Esophagus muscularis mucosa (tissue), 4 donors: ENCODE measurements around the gene SHH. TPM values are rescaled to one million over a fixed set of nuclear protein-coding genes. Genes with fewer than 3 reads are reported as not detected.

Experiments used
- DNase-seq: peaks from one replicate; pipeline ENCODE4 v3.0.0-alpha.2; 2017; ENCODE audit errors: extremely low spot score
- H3K27ac ChIP-seq, 4 donors: fragments of 200-600 bp; sonication (generic); replicated peaks in 1 of 4; 1 replicate in 3 of 4; 2 replicates in 1 of 4; pipeline ENCODE4 v1.5.1; 2016 to 2019; ENCODE audit warnings: mild to moderate bottlenecking in 1 of 4
- H3K27me3 ChIP-seq, 4 donors: fragments of 200-600 bp; sonication (generic); one replicate each; pipeline versions ENCODE4 v1.5.1 to v1.6.0; 2016 to 2019
- H3K36me3 ChIP-seq, 4 donors: fragments of 200-600 bp; sonication (generic); one replicate each; pipeline ENCODE4 v1.5.1; 2016 to 2019
- H3K4me1 ChIP-seq, 4 donors: fragments of 200-600 bp; sonication (generic); one replicate each; pipeline ENCODE4 v1.5.1; 2016 to 2019
- H3K4me3 ChIP-seq, 4 donors: fragments of 200-600 bp; sonication (generic); 1 replicate in 2 of 4; 2 replicates in 2 of 4; pipeline ENCODE4 v1.5.1; 2016 to 2019; ENCODE audit warnings: mild to moderate bottlenecking in 4 of 4, moderate library complexity in 1 of 4
- H3K9me3 ChIP-seq, 4 donors: fragments of 200-600 bp; sonication (generic); 1 replicate in 3 of 4; 2 replicates in 1 of 4; pipeline ENCODE4 v1.5.1; 2016 to 2019
- CTCF ChIP-seq, 3 experiments: fragments of 200-600 bp in 2 of 3; fragments of 450-650 bp in 1 of 3; sonication (generic) in 2 of 3; IDR thresholded peaks; one replicate each; pipeline ENCODE4 v1.5.1; 2017 to 2019; ENCODE audit warnings: antibody characterized with exemption in 3 of 3, mild to moderate bottlenecking in 2 of 3, moderate library complexity in 1 of 3
- EP300 ChIP-seq: sonication (generic); formaldehyde crosslinking; IDR thresholded peaks from one replicate; pipeline ENCODE4 v1.6.1; 2017; ENCODE audit warnings: antibody characterized with exemption
- POLR2A ChIP-seq: fragments of 450-650 bp; IDR thresholded peaks from one replicate; pipeline ENCODE4 v1.6.1; 2017; ENCODE audit warnings: antibody characterized with exemption, moderate library complexity, mild to moderate bottlenecking, low read depth
- POLR2AphosphoS5 ChIP-seq, 2 donors: sonication (generic); formaldehyde crosslinking; IDR thresholded peaks; one replicate each; pipeline ENCODE4 v1.6.1; 2017; ENCODE audit warnings: antibody characterized with exemption in 2 of 2
- WGBS: methylation state at CpG from one replicate; pipeline ENCODE4 v1.1.5; 2018; 5-methylcytosine and 5-hydroxymethylcytosine counted together
- intact Hi-C: fragments of 100-400 bp; cut with DNase I; formaldehyde crosslinking; loops from one replicate; pipeline ENCODE4 v1.15.1; 2023
- total RNA-seq, 4 donors: library from RNA; depleted of rRNA; stranded (reverse); fragments of >200 nt; gene quantifications; one replicate each; pipeline versions ENCODE4 v1.1.0 to v1.2.1, GENCODE V29; 2016

The SHH gene
- total RNA-seq, 4 donors from 2014 or later, result not detected

GRCh38 chr7:155835446-155836215 lies 23.4 kb upstream of the SHH start:
- H3K9me3 ChIP-seq, result no peaks in the 10 kb centered on the region
- no peaks in the 10 kb centered on the region for H3K36me3 ChIP-seq
- no peak overlapping the region for H3K27ac ChIP-seq
- no peak overlapping the region for H3K4me3 ChIP-seq
- no peak for DNase-seq
- intact Hi-C loops, result no loop called here
- peaks cover 0 to 54% (median 0%) of the 10 kb centered on the region in 4 donors for H3K27me3 ChIP-seq
- H3K4me1 ChIP-seq, result no peaks in the 10 kb centered on the region
- no peak for TF ChIP-seq POLR2AphosphoS5 (IDR thresholded peaks at IDR 0.05)
- no peak for TF ChIP-seq EP300
- no peak for TF ChIP-seq POLR2A
- TF ChIP-seq CTCF (IDR thresholded peaks at IDR 0.05), result no peak
- 76% methylated on average over 11 of the region's 14 CpGs for WGBS

GRCh38 chr7:155834486-155835048 lies 22.3 kb upstream of the SHH start:
- WGBS, result 81% methylated on average over 16 of the region's 16 CpGs
- DNase-seq, result no peak

GRCh38 chr7:155833651-155834050 lies 21.4 kb upstream of the SHH start:
- no peaks in the 10 kb centered on the region for H3K36me3 ChIP-seq
- H3K4me1 ChIP-seq, result no peaks in the 10 kb centered on the region
- peaks cover 0 to 63% (median 0%) of the 10 kb centered on the region in 4 donors for H3K27me3 ChIP-seq
- TF ChIP-seq EP300 (no peak), POLR2AphosphoS5 (IDR thresholded peaks at IDR 0.05) (no peak), POLR2A (no peak), CTCF (IDR thresholded peaks at IDR 0.05) (no peak)
- no peaks in the 10 kb centered on the region for H3K9me3 ChIP-seq
- no peak overlapping the region for H3K4me3 ChIP-seq
- intact Hi-C loops, result no loop called here
- no peak overlapping the region for H3K27ac ChIP-seq
- no peak for DNase-seq
- 53% methylated on average over 8 of the region's 13 CpGs for WGBS

More at GRCh38 chr7:155834486-155835048, 22.3 kb upstream of the SHH start:
- no peak for TF ChIP-seq POLR2A
- no peak for TF ChIP-seq CTCF (IDR thresholded peaks at IDR 0.05)
- TF ChIP-seq EP300, result no peak
- TF ChIP-seq POLR2AphosphoS5 (IDR thresholded peaks at IDR 0.05), result no peak
- H3K9me3 ChIP-seq, result no peaks in the 10 kb centered on the region
- H3K4me1 ChIP-seq, result no peaks in the 10 kb centered on the region
- H3K4me3 ChIP-seq, result no peak overlapping the region
- H3K27ac ChIP-seq, result no peak overlapping the region
- peaks cover 0 to 58% (median 0%) of the 10 kb centered on the region in 4 donors for H3K27me3 ChIP-seq
- intact Hi-C loops, result no loop called here
- no peaks in the 10 kb centered on the region for H3K36me3 ChIP-seq

- TF ChIP-seq POLR2AphosphoS5 (IDR thresholded peaks at IDR 0.05) (no peak), POLR2A (no peak), CTCF (IDR thresholded peaks at IDR 0.05) (no peak)
- no peaks in the 10 kb centered on the region for H3K4me1 ChIP-seq
- H3K27ac ChIP-seq, result no peak overlapping the region
- H3K4me3 ChIP-seq, result no peak overlapping the region
- H3K9me3 ChIP-seq, result no peaks in the 10 kb centered on the region
- peaks cover 0 to 70% (median 0%) of the 10 kb centered on the region in 4 donors for H3K27me3 ChIP-seq
- DNase-seq, result no peak
- intact Hi-C loops, result no loop called here
- 55% methylated on average over 3 of the region's 7 CpGs for WGBS
- H3K36me3 ChIP-seq, result no peaks in the 10 kb centered on the region
Observed at GRCh38 chr7:155832581-155832981, 20.3 kb upstream of the SHH start.
